ENCODE results near the gene DOCK1.
A peak's percentile ranks its signal among the peaks of the same experiment; 100 is the strongest.
"Not testable (repeated sequence)": the region's sequence is repeated elsewhere in the genome, so short reads cannot be mapped to it uniquely, and the experiment has no call there.

DOCK1 gene

DNA sequence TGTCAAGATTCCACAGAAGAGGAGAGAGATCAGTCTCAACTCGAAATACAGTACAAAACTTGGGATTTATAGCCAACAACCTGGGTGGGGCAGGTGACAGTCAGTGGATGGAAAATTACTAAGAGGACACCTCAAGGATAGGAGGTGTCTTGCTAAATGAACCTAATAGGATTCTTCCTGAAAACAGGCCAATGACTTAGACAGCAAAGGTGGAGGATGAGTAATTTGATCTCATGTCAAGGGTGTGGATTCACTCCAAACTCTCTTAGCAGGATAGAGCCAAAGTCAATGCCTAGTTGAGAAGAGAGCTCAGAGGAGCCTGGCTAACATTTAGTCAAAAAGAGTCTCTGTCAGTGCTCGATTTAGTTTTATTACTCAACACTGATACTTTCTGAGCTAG is 397.9 kb downstream of the DOCK1 start:
- DNase-seq (ENCODE audit: low read depth in 2 of 2) = no peak
- H3K4me3 ChIP-seq (replicated peaks in 1 of 2; ENCODE audit: low read depth in 2 of 2, low read length in 2 of 2) = no peak overlapping the region
- TF ChIP-seq, protein P1, sequence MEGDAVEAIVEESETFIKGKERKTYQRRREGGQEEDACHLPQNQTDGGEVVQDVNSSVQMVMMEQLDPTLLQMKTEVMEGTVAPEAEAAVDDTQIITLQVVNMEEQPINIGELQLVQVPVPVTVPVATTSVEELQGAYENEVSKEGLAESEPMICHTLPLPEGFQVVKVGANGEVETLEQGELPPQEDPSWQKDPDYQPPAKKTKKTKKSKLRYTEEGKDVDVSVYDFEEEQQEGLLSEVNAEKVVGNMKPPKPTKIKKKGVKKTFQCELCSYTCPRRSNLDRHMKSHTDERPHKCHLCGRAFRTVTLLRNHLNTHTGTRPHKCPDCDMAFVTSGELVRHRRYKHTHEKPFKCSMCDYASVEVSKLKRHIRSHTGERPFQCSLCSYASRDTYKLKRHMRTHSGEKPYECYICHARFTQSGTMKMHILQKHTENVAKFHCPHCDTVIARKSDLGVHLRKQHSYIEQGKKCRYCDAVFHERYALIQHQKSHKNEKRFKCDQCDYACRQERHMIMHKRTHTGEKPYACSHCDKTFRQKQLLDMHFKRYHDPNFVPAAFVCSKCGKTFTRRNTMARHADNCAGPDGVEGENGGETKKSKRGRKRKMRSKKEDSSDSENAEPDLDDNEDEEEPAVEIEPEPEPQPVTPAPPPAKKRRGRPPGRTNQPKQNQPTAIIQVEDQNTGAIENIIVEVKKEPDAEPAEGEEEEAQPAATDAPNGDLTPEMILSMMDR (IDR thresholded peaks at IDR 0.05; ENCODE audit: low read depth, low read length) = no peak

DNA sequence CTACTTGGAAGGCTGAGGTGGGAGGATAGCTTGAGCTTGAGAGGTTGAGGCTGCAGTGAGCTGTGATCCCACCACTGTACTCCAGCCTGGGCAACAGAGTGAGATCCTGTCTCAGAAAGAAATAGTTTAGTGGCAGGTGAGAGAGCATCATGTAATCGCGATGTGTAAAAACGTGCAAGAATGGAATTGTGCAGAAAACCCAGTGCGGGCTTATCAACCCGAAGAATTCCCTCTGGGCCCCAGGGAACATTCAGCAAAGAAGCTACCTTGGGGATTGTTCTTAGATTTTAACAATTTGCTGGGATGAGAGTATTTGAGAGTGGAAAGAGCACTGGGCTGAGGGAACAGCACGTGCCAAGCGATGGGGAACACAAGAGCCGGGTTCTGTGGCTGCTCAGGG is 398.5 kb downstream of the DOCK1 start:
- no peak for DNase-seq (ENCODE audit: low read depth in 2 of 2)
- TF ChIP-seq, protein P1 (IDR thresholded peaks at IDR 0.05; ENCODE audit: low read depth, low read length) = no peak
- no peak overlapping the region for H3K4me3 ChIP-seq (replicated peaks in 1 of 2; ENCODE audit: low read depth in 2 of 2, low read length in 2 of 2)

DNA sequence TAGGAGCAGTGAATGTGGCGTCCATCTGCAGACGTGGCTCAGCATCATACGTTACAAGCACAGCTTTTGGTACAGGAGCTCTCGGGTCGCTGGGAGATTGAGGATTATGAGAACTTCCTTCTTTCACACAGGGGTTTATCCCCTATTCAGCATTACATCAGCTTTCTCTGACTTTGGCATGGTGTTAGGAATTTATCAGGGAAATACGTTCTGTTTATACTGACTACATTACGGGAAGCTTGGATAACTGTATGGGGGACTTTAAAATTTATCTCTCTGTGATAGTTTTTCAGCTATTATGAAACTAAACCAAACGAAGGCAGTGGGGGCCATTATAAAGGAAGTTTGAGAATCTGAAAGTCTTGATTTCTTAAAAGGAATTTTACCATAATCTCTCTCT is 401.3 kb downstream of the DOCK1 start:
- TF ChIP-seq, protein P1 (IDR thresholded peaks at IDR 0.05; ENCODE audit: low read depth, low read length) = no peak
- peak in 1 of 2 donors; percentile 29 for DNase-seq (ENCODE audit: low read depth in 2 of 2)
- H3K4me3 ChIP-seq (replicated peaks in 1 of 2; ENCODE audit: low read depth in 2 of 2, low read length in 2 of 2) = no peak overlapping the region

DNA sequence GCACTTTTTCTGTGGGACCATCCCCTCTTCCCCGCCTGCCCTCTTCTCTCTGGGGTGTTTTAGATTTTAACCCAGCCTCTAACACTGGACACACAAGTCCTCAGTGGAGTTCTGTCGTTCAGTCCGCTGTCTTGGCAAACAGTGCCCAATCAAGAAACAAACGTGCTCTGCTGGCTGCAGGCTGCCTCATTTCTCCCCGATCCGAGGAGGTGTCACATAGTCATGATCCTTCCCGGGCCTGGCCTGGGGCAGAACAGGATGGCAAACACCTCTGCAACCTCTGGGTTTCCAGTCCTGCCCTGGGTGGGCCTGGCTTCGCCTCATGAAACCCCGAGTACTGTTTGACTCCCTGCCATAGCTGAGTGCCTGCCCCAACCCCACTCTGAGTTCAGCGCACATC is 402.1 kb downstream of the DOCK1 start:
- no peak overlapping the region for H3K4me3 ChIP-seq (replicated peaks in 1 of 2; ENCODE audit: low read depth in 2 of 2, low read length in 2 of 2)
- no peak for DNase-seq (ENCODE audit: low read depth in 2 of 2)
- TF ChIP-seq, protein P1 (IDR thresholded peaks at IDR 0.05; ENCODE audit: low read depth, low read length) = no peak

DNA sequence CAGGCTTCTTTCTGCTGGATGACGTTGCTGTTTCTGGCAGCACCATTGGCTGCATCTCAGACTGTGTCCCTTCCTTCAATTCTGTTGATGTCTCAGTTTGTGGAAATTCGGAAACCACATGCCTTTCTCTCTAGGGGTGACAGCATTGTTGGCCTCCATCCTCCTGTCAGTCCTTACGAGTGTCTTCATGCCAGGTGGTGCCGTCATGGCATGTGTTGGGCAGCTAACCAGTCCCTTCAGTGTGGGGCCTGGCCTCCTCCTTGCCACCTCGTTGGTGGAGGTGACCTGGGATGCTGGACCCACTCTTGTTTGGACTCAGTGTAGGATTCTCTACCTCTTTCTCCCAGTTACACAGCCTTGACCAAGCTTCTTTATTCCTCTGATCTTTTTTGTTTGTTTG is 402.8 kb downstream of the DOCK1 start:
- no peak overlapping the region for H3K4me3 ChIP-seq (replicated peaks in 1 of 2; ENCODE audit: low read depth in 2 of 2, low read length in 2 of 2)
- DNase-seq (ENCODE audit: low read depth in 2 of 2) = no peak
- TF ChIP-seq, protein P1 (IDR thresholded peaks at IDR 0.05; ENCODE audit: low read depth, low read length) = no peak

DNA sequence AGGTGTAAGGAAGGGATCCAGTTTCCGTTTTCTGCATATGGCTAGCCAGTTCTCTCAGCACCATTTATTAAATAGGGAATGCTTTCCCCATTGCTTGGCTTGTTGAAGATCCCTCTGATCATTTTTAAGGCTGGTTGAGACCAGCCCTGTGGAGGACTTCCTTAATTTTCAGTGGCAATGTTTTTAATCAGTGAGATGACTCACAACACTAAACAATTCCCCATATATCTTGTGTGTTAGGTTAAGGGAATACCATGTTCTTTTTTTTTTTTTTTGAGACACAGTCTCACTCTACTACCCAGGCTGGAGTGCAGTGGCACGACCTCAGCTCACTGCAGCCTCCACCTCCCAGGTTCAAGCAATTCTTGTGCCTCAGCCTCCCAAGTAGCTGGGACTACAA is 404.4 kb downstream of the DOCK1 start:
- DNase-seq (ENCODE audit: low read depth in 2 of 2) = peak; percentile 6
- H3K4me3 ChIP-seq (replicated peaks in 1 of 2; ENCODE audit: low read depth in 2 of 2, low read length in 2 of 2) = not testable (repeated sequence)

DNA sequence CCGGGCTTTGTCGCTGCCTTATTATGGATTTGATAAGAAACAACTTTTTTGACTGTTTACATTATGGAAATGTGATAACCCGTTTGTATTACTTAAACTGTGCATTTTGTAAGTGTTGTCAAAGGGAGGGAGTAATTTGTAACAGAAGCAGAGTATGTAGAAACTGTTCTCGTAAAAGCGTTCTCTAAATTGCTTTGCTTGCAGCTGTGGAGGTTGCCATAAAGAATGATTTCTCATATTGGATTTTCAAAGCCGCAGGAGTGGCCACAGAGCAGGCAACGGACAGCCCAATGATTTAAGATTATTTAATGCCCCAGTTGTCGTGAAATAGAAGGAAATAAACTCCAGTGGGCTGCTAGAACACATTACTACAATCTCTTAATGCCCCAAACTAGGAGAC is 405.2 kb downstream of the DOCK1 start:
- DNase-seq (ENCODE audit: low read depth in 2 of 2) = no peak
- TF ChIP-seq, protein P1 (IDR thresholded peaks at IDR 0.05; ENCODE audit: low read depth, low read length) = no peak
- H3K4me3 ChIP-seq (replicated peaks in 1 of 2; ENCODE audit: low read depth in 2 of 2, low read length in 2 of 2) = no peak overlapping the region
